K562 (cell line): Measurements from ENCODE around the gene OPCML.

Source experiments
- JUND ChIP-seq, 2 experiments: IDR thresholded peaks; 2 replicates in 1 of 2; 3 replicates in 1 of 2; pipeline ENCODE4 v1.6.1; 2011; ENCODE audit warnings: borderline replicate concordance in 2 of 2, low read depth in 2 of 2, low read length in 2 of 2, improper control_type of control experiment in 1 of 2, missing biosample characterization in 1 of 2, missing genetic modification characterization in 1 of 2, missing genetic modification reagents in 1 of 2
- REST ChIP-seq, 2 experiments: fragments of 450-650 bp; formaldehyde crosslinking in 1 of 2; IDR thresholded peaks; 2 replicates each; pipeline versions ENCODE4 v1.4.0 to v1.6.1; 2014 to 2020; ENCODE audit warnings: mild to moderate bottlenecking in 2 of 2, borderline replicate concordance in 1 of 2, low read depth in 1 of 2

- TF ChIP-seq REST (IDR thresholded peaks at IDR 0.05; ENCODE audit: borderline replicate concordance) (no peak), REST (CRISPR knock-in tag; IDR thresholded peaks at IDR 0.05; ENCODE audit: low read depth) (no peak), JUND (IDR thresholded peaks at IDR 0.05; ENCODE audit: borderline replicate concordance, low read depth, low read length) (no peak), JUND (tag; IDR thresholded peaks at IDR 0.05; ENCODE audit: borderline replicate concordance, low read depth, low read length) (no peak)
Measured at GRCh38 chr11:132549001-132549400, 983.3 kb downstream of the OPCML start.
